ENCODE results near the gene ANO1. TPM values are rescaled to one million over a fixed set of nuclear protein-coding genes. Genes with fewer than 3 reads are reported as not detected.

ANO1 gene
- polyA plus RNA-seq, 1 of the 3 experiments (the other 2 are of a cell fraction) = not detected

GRCh38 chr11:70105369-70105754, 27.2 kb downstream of the ANO1 start:
- Histone ChIP-seq H3K27me3 (ENCODE audit: insufficient read depth) (0 out of 2 replicates have a peak, but pooled peaks cover 6% of the 10 kb centered on the region), H3K4me2 (no peak overlapping the region), H3K9ac (no peak overlapping the region), H3K9me2 (no peaks in the 10 kb centered on the region), H3F3A (replicated peaks; ENCODE audit: insufficient read depth) (no peaks in the 10 kb centered on the region), H3K4me1 (ENCODE audit: control insufficient read depth in 1 of 2, insufficient read depth in 2 of 2, low read depth in 1 of 2, low read length in 1 of 2) (peaks cover 0 to 23% of the 10 kb centered on the region in 2 experiments; a peak in 1 of 4 replicates), H3K9me3 (no peaks in the 10 kb centered on the region), H3K27ac (ENCODE audit: low read depth in 2 of 2, low read length in 1 of 2) (no peak overlapping the region), H3K79me2 (ENCODE audit: insufficient read depth) (no peaks in the 10 kb centered on the region), H3K4me3 (ENCODE audit: low read depth in 2 of 2, low read length in 1 of 2) (no peak overlapping the region), H4K20me1 (ENCODE audit: insufficient read depth) (no peaks in the 10 kb centered on the region), H2AFZ (ENCODE audit: low read depth) (no peak overlapping the region), H3K36me3 (replicated peaks in 1 of 2; ENCODE audit: control insufficient read depth in 1 of 2, insufficient read depth in 2 of 2, low read length in 1 of 2) (no peaks in the 10 kb centered on the region)
- ChIA-PET POLR2A (no interaction called here), CTCF (interaction anchor here (0.7 to 1.8 kb wide), 6 partner anchors 86 to 270 kb away, joined by 3 to 6 read pairs (median 4); no protein-coding TSS in a partner anchor)
- no peak for TF ChIP-seq MXI1 (IDR thresholded peaks at IDR 0.05; ENCODE audit: low read depth, low read length)
- no peak for TF ChIP-seq RFX5 (IDR thresholded peaks at IDR 0.05; ENCODE audit: low read length)
- TF ChIP-seq EZH2phosphoT487 (IDR thresholded peaks at IDR 0.05; ENCODE audit: borderline replicate concordance, low read depth) = no peak
- no peak for TF ChIP-seq TEAD4 (IDR thresholded peaks at IDR 0.05; ENCODE audit: borderline replicate concordance, insufficient read depth)
- TF ChIP-seq NFIC (IDR thresholded peaks at IDR 0.05; ENCODE audit: borderline replicate concordance) = no peak
- TF ChIP-seq YY1 (IDR thresholded peaks at IDR 0.05; ENCODE audit: low read depth) = no peak
- TF ChIP-seq FOXJ3 (CRISPR knock-in tag; IDR thresholded peaks at IDR 0.05) = no peak
- no peak for TF ChIP-seq IRF3 (IDR thresholded peaks at IDR 0.05; ENCODE audit: low read depth, low read length)
- no peak for TF ChIP-seq RCOR1 (IDR thresholded peaks at IDR 0.05; ENCODE audit: low read length)
- TF ChIP-seq SIN3A (IDR thresholded peaks at IDR 0.05; ENCODE audit: borderline replicate concordance, low read depth, low read length) = no peak
- no peak for TF ChIP-seq GABPA (IDR thresholded peaks at IDR 0.05; ENCODE audit: low read depth)
- TF ChIP-seq SMC3 (IDR thresholded peaks at IDR 0.05; ENCODE audit: low read depth, low read length) = no peak
- no peak for TF ChIP-seq PBX3 (IDR thresholded peaks at IDR 0.05)
- TF ChIP-seq USF1 (IDR thresholded peaks at IDR 0.05; ENCODE audit: borderline replicate concordance, low read depth) = no peak
- 28% methylated on average over 6 of the region's 12 CpGs for WGBS (ENCODE audit: low lambda C conversion rate)
- peak; percentile 37 for DNase-seq
